Cardiac muscle cell (in vitro differentiated cells and primary cell): ENCODE measurements around the gene MAPRE2. TPM values are rescaled to one million over a fixed set of nuclear protein-coding genes. Genes with fewer than 3 reads are reported as not detected.
A peak's percentile ranks its signal among the peaks of the same experiment; 100 is the strongest.
"Not testable (repeated sequence)": the region's sequence is repeated elsewhere in the genome, so short reads cannot be mapped to it uniquely, and the experiment has no call there.

Experiments
- DNase-seq, 2 donors: peaks; one replicate each; pipeline versions ENCODE4 v3.0.0 to v3.0.0-alpha.2; 2010 to 2017; ENCODE audit warnings: low read depth in 1 of 2, low spot score in 1 of 2
- H3K27ac ChIP-seq: fragments of 200-600 bp; sonication (generic); 2 replicates; pipeline ENCODE4 v1.5.1; 2016
- H3K27me3 ChIP-seq: fragments of 200-600 bp; sonication (generic); 2 replicates; pipeline ENCODE4 v1.6.0; 2016; ENCODE audit warnings: control low read depth
- H3K36me3 ChIP-seq: fragments of 200-600 bp; sonication (generic); 2 replicates; pipeline ENCODE4 v1.5.1; 2016; ENCODE audit warnings: control low read depth
- H3K4me1 ChIP-seq: fragments of 200-600 bp; sonication (generic); 2 replicates; pipeline ENCODE4 v1.8.1; 2017; ENCODE audit warnings: low read depth, mild to moderate bottlenecking, mixed run types
- H3K4me3 ChIP-seq: fragments of 200-600 bp; sonication (generic); 2 replicates; pipeline ENCODE4 v1.5.1; 2016; ENCODE audit warnings: mild to moderate bottlenecking
- H3K9me3 ChIP-seq: fragments of 200-600 bp; sonication (generic); 2 replicates; pipeline ENCODE4 v1.5.1; 2017; ENCODE audit warnings: low read depth, mild to moderate bottlenecking, control low read depth
- CTCF ChIP-seq: IDR thresholded peaks from 2 replicates; pipeline ENCODE4 v1.5.1; 2012; ENCODE audit warnings: low read depth, mild to moderate bottlenecking, low read length
- polyA plus RNA-seq: library from polyadenylated mRNA; unstranded; fragments of >200 nt; fragmentation: Nextera tagmentation; extraction: Ambion mirVana; gene quantifications from 2 replicates; pipeline ENCODE4 v1.2.1, GENCODE V29; 2016
- total RNA-seq: library from RNA; depleted of rRNA; stranded (reverse); fragments of >200 nt; gene quantifications from 2 replicates; pipeline ENCODE4 v1.2.3, GENCODE V29; 2016

Gene MAPRE2
- total and polyA plus RNA-seq, 2 experiments from 2014 or later = 20.3 to 31.0 TPM

GRCh38 chr18:35142275-35142615, 101.0 kb downstream of the MAPRE2 start:
- Histone ChIP-seq H3K9me3 (no peaks in the 10 kb centered on the region), H3K36me3 (no peaks in the 10 kb centered on the region), H3K27me3 (no peaks in the 10 kb centered on the region), H3K4me3 (no peak overlapping the region), H3K4me1 (no peaks in the 10 kb centered on the region), H3K27ac (no peak overlapping the region)
- DNase-seq = no peak
- TF ChIP-seq CTCF = no peak

- H3K4me1 ChIP-seq = no peaks in the 10 kb centered on the region
- peak; percentile 78 for TF ChIP-seq CTCF
- H3K9me3 ChIP-seq = no peaks in the 10 kb centered on the region
- no peak overlapping the region for H3K4me3 ChIP-seq
- H3K36me3 ChIP-seq = no peaks in the 10 kb centered on the region
- no peaks in the 10 kb centered on the region for H3K27me3 ChIP-seq
- no peak overlapping the region for H3K27ac ChIP-seq
- peak; percentile 72 to 74 for DNase-seq
Measured at GRCh38 chr18:35143622-35144596, 102.7 kb downstream of the MAPRE2 start.

- H3K36me3 ChIP-seq = no peaks in the 10 kb centered on the region
- no peaks in the 10 kb centered on the region for H3K9me3 ChIP-seq
- H3K4me3 ChIP-seq = no peak overlapping the region
- H3K27me3 ChIP-seq = no peaks in the 10 kb centered on the region
- no peak overlapping the region for H3K27ac ChIP-seq
- H3K4me1 ChIP-seq = no peaks in the 10 kb centered on the region
- no peak for TF ChIP-seq CTCF
- DNase-seq = no peak
Measured at GRCh38 chr18:35144698-35145097, 103.5 kb downstream of the MAPRE2 start.

- DNase-seq, H3K9me3 ChIP-seq, H3K27ac ChIP-seq, H3K36me3 ChIP-seq, H3K4me3 ChIP-seq, H3K27me3 ChIP-seq, H3K4me1 ChIP-seq: not testable (repeated sequence)
Measured at GRCh38 chr18:35150195-35150594, 109.0 kb downstream of the MAPRE2 start.

GRCh38 chr18:35153609-35154272, 112.5 kb downstream of the MAPRE2 start:
- Histone ChIP-seq H3K9me3 (no peaks in the 10 kb centered on the region), H3K36me3 (no peaks in the 10 kb centered on the region), H3K4me3 (no peak overlapping the region), H3K4me1 (peaks cover 5% of the 10 kb centered on the region), H3K27ac (no peak overlapping the region), H3K27me3 (no peaks in the 10 kb centered on the region)
- DNase-seq = no peak
- no peak for TF ChIP-seq CTCF
